Measurements from ENCODE around the gene KSR2. TPM values are rescaled to one million over a fixed set of nuclear protein-coding genes. Genes with fewer than 3 reads are reported as not detected.

KSR2 gene
- total and polyA plus RNA-seq, 4 donors: 0.09 to 1.8 (median 0.37) TPM

DNA sequence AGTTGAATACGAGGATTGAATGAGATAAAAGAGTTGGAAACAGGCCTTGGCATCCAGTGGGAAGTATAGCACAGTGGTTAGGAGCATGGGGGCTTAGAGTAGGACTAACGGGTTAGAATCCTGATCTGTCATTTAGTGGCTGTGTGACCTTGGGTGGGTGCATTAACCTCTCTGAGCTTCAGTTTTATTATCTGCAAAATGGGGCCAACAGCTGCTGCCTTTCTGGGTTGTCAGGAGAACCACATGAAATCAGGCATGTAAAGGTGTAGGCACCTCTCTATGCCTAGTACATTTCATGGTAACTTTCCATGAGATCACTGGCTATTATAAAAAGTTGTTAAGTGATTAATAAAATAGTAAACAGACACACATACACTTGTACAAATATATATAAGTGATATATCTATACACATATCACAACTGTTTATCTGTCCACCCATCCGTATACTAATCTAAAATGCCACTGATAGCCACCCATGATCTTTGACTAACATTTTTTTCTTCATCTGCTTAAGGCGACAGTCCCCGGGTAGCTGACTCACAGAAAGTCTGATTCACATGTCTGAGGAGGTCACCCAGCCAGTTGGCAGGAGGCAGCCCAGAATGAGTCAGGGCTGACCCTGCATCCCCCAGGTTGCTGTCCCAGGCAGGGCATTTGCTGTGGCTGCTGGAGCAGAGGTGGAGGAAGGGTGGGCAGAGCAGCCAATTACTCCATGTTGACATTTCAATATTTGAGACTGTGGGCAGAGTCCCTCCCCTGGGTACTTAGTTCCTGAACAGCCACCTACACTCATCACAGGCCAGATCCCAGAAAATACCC is 481.7 kb downstream of the KSR2 start:
- Histone ChIP-seq H3K9ac (ENCODE audit: insufficient read depth in 1 of 2, low read length in 2 of 2) (no peak overlapping the region), H3K4me1 (ENCODE audit: control insufficient read depth in 5 of 5, insufficient read depth in 5 of 5, low read length in 5 of 5) (no peaks in the 10 kb centered on the region), H3K27ac (ENCODE audit: low read depth in 1 of 2, low read length in 1 of 2) (no peak overlapping the region), H3K36me3 (ENCODE audit: control insufficient read depth in 4 of 4, insufficient read depth in 4 of 4, low read length in 4 of 4) (no peaks in the 10 kb centered on the region), H3K27me3 (ENCODE audit: control insufficient read depth in 3 of 3, insufficient read depth in 3 of 3, low read length in 2 of 3) (peaks cover 0 to 2% (median 2%) of the 10 kb centered on the region in 3 donors), H3K9me3 (ENCODE audit: control insufficient read depth in 4 of 4, insufficient read depth in 3 of 4, low read length in 3 of 4) (peaks cover 0 to 4% (median 0%) of the 10 kb centered on the region in 4 donors), H3K4me3 (no peak overlapping the region)
- 69 to 83% methylated on average over 5 of the region's 5 CpGs for WGBS, 2 donors
- TF ChIP-seq, protein P1, sequence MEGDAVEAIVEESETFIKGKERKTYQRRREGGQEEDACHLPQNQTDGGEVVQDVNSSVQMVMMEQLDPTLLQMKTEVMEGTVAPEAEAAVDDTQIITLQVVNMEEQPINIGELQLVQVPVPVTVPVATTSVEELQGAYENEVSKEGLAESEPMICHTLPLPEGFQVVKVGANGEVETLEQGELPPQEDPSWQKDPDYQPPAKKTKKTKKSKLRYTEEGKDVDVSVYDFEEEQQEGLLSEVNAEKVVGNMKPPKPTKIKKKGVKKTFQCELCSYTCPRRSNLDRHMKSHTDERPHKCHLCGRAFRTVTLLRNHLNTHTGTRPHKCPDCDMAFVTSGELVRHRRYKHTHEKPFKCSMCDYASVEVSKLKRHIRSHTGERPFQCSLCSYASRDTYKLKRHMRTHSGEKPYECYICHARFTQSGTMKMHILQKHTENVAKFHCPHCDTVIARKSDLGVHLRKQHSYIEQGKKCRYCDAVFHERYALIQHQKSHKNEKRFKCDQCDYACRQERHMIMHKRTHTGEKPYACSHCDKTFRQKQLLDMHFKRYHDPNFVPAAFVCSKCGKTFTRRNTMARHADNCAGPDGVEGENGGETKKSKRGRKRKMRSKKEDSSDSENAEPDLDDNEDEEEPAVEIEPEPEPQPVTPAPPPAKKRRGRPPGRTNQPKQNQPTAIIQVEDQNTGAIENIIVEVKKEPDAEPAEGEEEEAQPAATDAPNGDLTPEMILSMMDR (IDR thresholded peaks at IDR 0.05; ENCODE audit: control extremely low read depth, extremely low read depth): no peak
- peak; percentile 64 for ATAC-seq (ENCODE audit: insufficient read depth, low FRiP score)
- DNase-seq: no peak

GRCh38 chr12:117485984-117486839 is 482.6 kb downstream of the KSR2 start:
- H3K9me3 ChIP-seq (ENCODE audit: control insufficient read depth in 4 of 4, insufficient read depth in 3 of 4, low read length in 3 of 4): peaks cover 0 to 5% (median 0%) of the 10 kb centered on the region in 4 donors
- H3K27me3 ChIP-seq (ENCODE audit: control insufficient read depth in 3 of 3, insufficient read depth in 3 of 3, low read length in 2 of 3): peaks cover 0 to 2% (median 2%) of the 10 kb centered on the region in 3 donors
- H3K4me1 ChIP-seq (ENCODE audit: control insufficient read depth in 5 of 5, insufficient read depth in 5 of 5, low read length in 5 of 5): no peaks in the 10 kb centered on the region
- H3K27ac ChIP-seq (ENCODE audit: low read depth in 1 of 2, low read length in 1 of 2): no peak overlapping the region
- H3K4me3 ChIP-seq: no peak overlapping the region
- DNase-seq (no peak), ATAC-seq (ENCODE audit: insufficient read depth, low FRiP score) (no peak)
- H3K36me3 ChIP-seq (ENCODE audit: control insufficient read depth in 4 of 4, insufficient read depth in 4 of 4, low read length in 4 of 4): no peaks in the 10 kb centered on the region
- TF ChIP-seq, protein P1 (IDR thresholded peaks at IDR 0.05; ENCODE audit: control extremely low read depth, extremely low read depth): no peak
- H3K9ac ChIP-seq (ENCODE audit: insufficient read depth in 1 of 2, low read length in 2 of 2): no peak overlapping the region
- 62 to 65% methylated on average over 10 of the region's 10 CpGs for WGBS, 2 donors

- H3K36me3 ChIP-seq (ENCODE audit: control insufficient read depth in 4 of 4, insufficient read depth in 4 of 4, low read length in 4 of 4): no peaks in the 10 kb centered on the region
- no peak overlapping the region for H3K9ac ChIP-seq (ENCODE audit: insufficient read depth in 1 of 2, low read length in 2 of 2)
- H3K9me3 ChIP-seq (ENCODE audit: control insufficient read depth in 4 of 4, insufficient read depth in 3 of 4, low read length in 3 of 4): peaks cover 0 to 5% (median 0%) of the 10 kb centered on the region in 4 donors
- H3K4me1 ChIP-seq (ENCODE audit: control insufficient read depth in 5 of 5, insufficient read depth in 5 of 5, low read length in 5 of 5): no peaks in the 10 kb centered on the region
- peaks cover 0 to 2% (median 2%) of the 10 kb centered on the region in 3 donors for H3K27me3 ChIP-seq (ENCODE audit: control insufficient read depth in 3 of 3, insufficient read depth in 3 of 3, low read length in 2 of 3)
- ATAC-seq (ENCODE audit: insufficient read depth, low FRiP score) (no peak), DNase-seq (no peak)
- no peak overlapping the region for H3K27ac ChIP-seq (ENCODE audit: low read depth in 1 of 2, low read length in 1 of 2)
- WGBS, 2 donors: 90 to 94% methylated on average over 3 of the region's 3 CpGs
- TF ChIP-seq, protein P1 (IDR thresholded peaks at IDR 0.05; ENCODE audit: control extremely low read depth, extremely low read depth): no peak
- H3K4me3 ChIP-seq: no peak overlapping the region
Observed at GRCh38 chr12:117484901-117485300, 483.9 kb downstream of the KSR2 start.
